ENCODE data around the gene DVL3.

DVL3 gene

GRCh38 chr3:184186184-184186901 is 31.2 kb downstream of the DVL3 start, which contains the start of gene ABCF3:
TSS of gene ABCF3 (plus strand) at chr3:184186199. CDS start at chr3:184186208, 9 bp downstream.
- H2AFZ ChIP-seq (ENCODE audit: low read depth, low read length), result peak within 1 kb of the TSS; percentile 92
- peak; percentile 2 for TF ChIP-seq CTCF (IDR thresholded peaks at IDR 0.05; ENCODE audit: borderline replicate concordance, extremely low read depth, low read length, poor library complexity, severe bottlenecking)
- TF ChIP-seq EZH2 (IDR thresholded peaks at IDR 0.05; ENCODE audit: borderline replicate concordance, low read depth, low read length, severe bottlenecking), result no peak
- ATAC-seq (ENCODE audit: insufficient read depth, low read depth) (peak; percentile 20), DNase-seq (no peak)
- H3K4me2 ChIP-seq (ENCODE audit: insufficient read depth, low read length), result peak within 1 kb of the TSS; percentile 76
- peak within 1 kb of the TSS; percentile 47 to 68; a peak in 3 of 4 replicates for H3K4me3 ChIP-seq (ENCODE audit: low read depth in 1 of 2, low read length in 2 of 2)
- H3K9ac ChIP-seq (ENCODE audit: low read depth, low read length), result peak within 1 kb of the TSS; percentile 72
- peaks cover 17% of the 10 kb centered on the region for H4K20me1 ChIP-seq (ENCODE audit: insufficient read depth, low read length)
- H3K79me2 ChIP-seq (ENCODE audit: insufficient read depth, low read length), result peaks cover 33% of the 10 kb centered on the region
- H3K27me3 ChIP-seq (ENCODE audit: insufficient read depth, low read length, poor library complexity), result no peaks in the 10 kb centered on the region
- H3K9me3 ChIP-seq (ENCODE audit: insufficient read depth, low read length, severe bottlenecking), result no peaks in the 10 kb centered on the region
- H3K4me1 ChIP-seq (ENCODE audit: insufficient read depth, low read length), result peaks cover 29% of the 10 kb centered on the region
- peaks cover 70% of the 10 kb centered on the region for H3K36me3 ChIP-seq (ENCODE audit: insufficient read depth, low read length)
- H3K27ac ChIP-seq (ENCODE audit: low read length), result peak within 1 kb of the TSS; percentile 80

- TF ChIP-seq EZH2 (IDR thresholded peaks at IDR 0.05; ENCODE audit: borderline replicate concordance, low read depth, low read length, severe bottlenecking) (no peak), CTCF (IDR thresholded peaks at IDR 0.05; ENCODE audit: borderline replicate concordance, extremely low read depth, low read length, poor library complexity, severe bottlenecking) (no peak)
- Histone ChIP-seq H3K4me3 (ENCODE audit: low read depth in 1 of 2, low read length in 2 of 2) (peak overlapping the region; percentile 47 to 68; a peak in 3 of 4 replicates), H3K79me2 (ENCODE audit: insufficient read depth, low read length) (peaks cover 33% of the 10 kb centered on the region), H2AFZ (ENCODE audit: low read depth, low read length) (no peak overlapping the region), H3K36me3 (ENCODE audit: insufficient read depth, low read length) (peaks cover 70% of the 10 kb centered on the region), H3K27me3 (ENCODE audit: insufficient read depth, low read length, poor library complexity) (no peaks in the 10 kb centered on the region), H3K9me3 (ENCODE audit: insufficient read depth, low read length, severe bottlenecking) (no peaks in the 10 kb centered on the region), H3K4me2 (ENCODE audit: insufficient read depth, low read length) (peak overlapping the region; percentile 71), H3K9ac (ENCODE audit: low read depth, low read length) (peak overlapping the region; percentile 62), H4K20me1 (ENCODE audit: insufficient read depth, low read length) (peaks cover 17% of the 10 kb centered on the region), H3K27ac (ENCODE audit: low read length) (peak overlapping the region; percentile 61), H3K4me1 (ENCODE audit: insufficient read depth, low read length) (peaks cover 29% of the 10 kb centered on the region)
- ATAC-seq (ENCODE audit: insufficient read depth, low read depth) (no peak), DNase-seq (no peak)
Measured at GRCh38 chr3:184186902-184187207, 31.7 kb downstream of the DVL3 start.

GRCh38 chr3:184188080-184188479 is 32.9 kb downstream of the DVL3 start:
- H3K79me2 ChIP-seq (ENCODE audit: insufficient read depth, low read length), result peaks cover 33% of the 10 kb centered on the region
- no peak overlapping the region for H3K4me3 ChIP-seq (ENCODE audit: low read depth in 1 of 2, low read length in 2 of 2)
- H3K27me3 ChIP-seq (ENCODE audit: insufficient read depth, low read length, poor library complexity), result no peaks in the 10 kb centered on the region
- no peak overlapping the region for H3K27ac ChIP-seq (ENCODE audit: low read length)
- no peak for DNase-seq
- 0 out of 2 replicates have a peak overlapping the region, but pooled peaks have one; percentile 62 for H3K9ac ChIP-seq (ENCODE audit: low read depth, low read length)
- peaks cover 22% of the 10 kb centered on the region for H4K20me1 ChIP-seq (ENCODE audit: insufficient read depth, low read length)
- H3K4me1 ChIP-seq (ENCODE audit: insufficient read depth, low read length), result peaks cover 29% of the 10 kb centered on the region
- H2AFZ ChIP-seq (ENCODE audit: low read depth, low read length), result no peak overlapping the region
- H3K9me3 ChIP-seq (ENCODE audit: insufficient read depth, low read length, severe bottlenecking), result no peaks in the 10 kb centered on the region
- peak overlapping the region; percentile 71; the same call in 1 of the 2 replicates for H3K4me2 ChIP-seq (ENCODE audit: insufficient read depth, low read length)
- ATAC-seq (ENCODE audit: insufficient read depth, low read depth), result no peak
- H3K36me3 ChIP-seq (ENCODE audit: insufficient read depth, low read length), result peaks cover 70% of the 10 kb centered on the region
- TF ChIP-seq EZH2 (IDR thresholded peaks at IDR 0.05; ENCODE audit: borderline replicate concordance, low read depth, low read length, severe bottlenecking), result no peak
- no peak for TF ChIP-seq CTCF (IDR thresholded peaks at IDR 0.05; ENCODE audit: borderline replicate concordance, extremely low read depth, low read length, poor library complexity, severe bottlenecking)
